GM12864 (cell line): ENCODE data around the gene SCN2B.

Source experiments
- DNase-seq: peaks from one replicate; pipeline ENCODE4 v3.0.0-alpha.2; 2011; ENCODE audit warnings: low read depth
- H3K4me3 ChIP-seq: 2 replicates; pipeline ENCODE4 v1.5.1; 2011; ENCODE audit warnings: mild to moderate bottlenecking, low read depth, low read length, control low read depth
- TF ChIP-seq, protein P1 (sequence below): IDR thresholded peaks from 2 replicates; pipeline ENCODE4 v1.5.1; 2011; ENCODE audit warnings: low read depth, mild to moderate bottlenecking, moderate library complexity, low read length, control low read depth, inconsistent platforms; ENCODE audit errors: missing control alignments

Gene SCN2B

DNA sequence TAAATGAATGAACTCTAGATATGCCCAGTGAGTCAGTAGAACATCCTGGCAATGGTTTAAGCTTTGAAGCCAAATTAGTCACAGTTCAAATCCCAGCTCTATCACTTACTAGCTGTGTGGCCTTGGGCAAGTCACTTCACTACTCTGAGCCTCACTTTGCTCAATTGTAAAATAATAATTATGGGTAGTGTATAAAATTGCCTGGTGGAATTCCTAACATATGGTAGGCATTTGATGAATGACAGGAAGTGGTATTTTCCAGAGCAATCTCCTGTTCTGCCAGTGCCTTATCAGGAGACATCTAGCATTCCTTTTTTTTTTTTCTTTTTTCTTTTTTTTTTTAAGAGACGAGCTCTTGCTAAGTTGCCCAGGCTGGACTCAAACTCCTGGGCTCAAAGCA, 36.9 kb downstream of the SCN2B start:
- no peak for DNase-seq
- H3K4me3 ChIP-seq = no peak overlapping the region
- TF ChIP-seq, protein P1, sequence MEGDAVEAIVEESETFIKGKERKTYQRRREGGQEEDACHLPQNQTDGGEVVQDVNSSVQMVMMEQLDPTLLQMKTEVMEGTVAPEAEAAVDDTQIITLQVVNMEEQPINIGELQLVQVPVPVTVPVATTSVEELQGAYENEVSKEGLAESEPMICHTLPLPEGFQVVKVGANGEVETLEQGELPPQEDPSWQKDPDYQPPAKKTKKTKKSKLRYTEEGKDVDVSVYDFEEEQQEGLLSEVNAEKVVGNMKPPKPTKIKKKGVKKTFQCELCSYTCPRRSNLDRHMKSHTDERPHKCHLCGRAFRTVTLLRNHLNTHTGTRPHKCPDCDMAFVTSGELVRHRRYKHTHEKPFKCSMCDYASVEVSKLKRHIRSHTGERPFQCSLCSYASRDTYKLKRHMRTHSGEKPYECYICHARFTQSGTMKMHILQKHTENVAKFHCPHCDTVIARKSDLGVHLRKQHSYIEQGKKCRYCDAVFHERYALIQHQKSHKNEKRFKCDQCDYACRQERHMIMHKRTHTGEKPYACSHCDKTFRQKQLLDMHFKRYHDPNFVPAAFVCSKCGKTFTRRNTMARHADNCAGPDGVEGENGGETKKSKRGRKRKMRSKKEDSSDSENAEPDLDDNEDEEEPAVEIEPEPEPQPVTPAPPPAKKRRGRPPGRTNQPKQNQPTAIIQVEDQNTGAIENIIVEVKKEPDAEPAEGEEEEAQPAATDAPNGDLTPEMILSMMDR = no peak

DNA sequence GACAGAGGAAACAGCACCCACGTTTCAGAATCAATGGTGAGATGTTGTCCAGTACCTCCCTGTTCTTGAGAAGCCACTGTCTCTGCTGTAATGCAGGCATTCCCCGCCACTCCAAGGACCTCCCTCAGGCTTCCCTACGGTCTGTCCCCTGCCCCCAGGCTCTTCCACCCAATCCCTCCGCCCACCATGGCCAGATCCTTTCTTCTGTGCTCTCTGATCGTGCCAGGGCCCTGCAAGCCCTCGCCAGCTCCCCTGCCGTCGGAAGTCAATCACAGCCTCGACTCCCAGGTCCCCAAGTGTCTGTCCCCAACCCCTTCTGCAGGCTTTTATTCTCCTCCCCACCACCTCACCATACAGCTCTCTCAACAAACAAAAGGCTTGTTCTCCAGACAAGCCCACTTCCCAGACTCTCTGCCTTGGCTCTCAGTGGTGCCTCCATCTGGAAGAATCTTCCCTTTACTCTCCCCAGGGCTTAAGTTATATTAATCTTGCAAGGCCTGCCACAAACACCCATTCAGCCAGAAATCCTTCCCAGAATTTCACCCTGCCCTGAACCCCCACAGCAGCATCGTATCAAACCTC, 37.5 kb downstream of the SCN2B start:
- TF ChIP-seq, protein P1 = no peak
- DNase-seq = no peak

DNA sequence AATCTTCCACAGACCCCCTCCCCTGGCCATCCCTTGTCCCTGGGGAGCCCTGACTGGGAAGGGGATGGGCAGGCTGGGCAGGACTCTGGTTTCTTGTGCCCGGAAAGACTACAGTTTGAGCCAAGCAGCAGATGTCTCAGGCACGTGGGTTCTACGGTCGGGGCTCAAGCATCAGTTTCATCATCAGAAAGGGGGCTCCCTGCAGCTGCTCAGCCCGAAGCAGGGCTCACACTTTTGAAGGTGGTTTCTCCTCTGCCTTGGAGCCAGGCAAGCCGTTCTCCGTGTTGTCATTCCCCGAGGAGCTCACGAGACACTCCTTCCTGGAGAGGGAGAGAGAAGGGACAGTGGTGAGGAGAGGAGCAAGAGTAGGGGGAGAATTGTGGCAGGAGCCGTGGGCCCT, 39.6 kb downstream of the SCN2B start:
- DNase-seq = no peak
- no peak overlapping the region for H3K4me3 ChIP-seq
- TF ChIP-seq, protein P1 = no peak

More for the DNA sequence above, 37.5 kb downstream of the SCN2B start:
- no peak overlapping the region for H3K4me3 ChIP-seq

DNA sequence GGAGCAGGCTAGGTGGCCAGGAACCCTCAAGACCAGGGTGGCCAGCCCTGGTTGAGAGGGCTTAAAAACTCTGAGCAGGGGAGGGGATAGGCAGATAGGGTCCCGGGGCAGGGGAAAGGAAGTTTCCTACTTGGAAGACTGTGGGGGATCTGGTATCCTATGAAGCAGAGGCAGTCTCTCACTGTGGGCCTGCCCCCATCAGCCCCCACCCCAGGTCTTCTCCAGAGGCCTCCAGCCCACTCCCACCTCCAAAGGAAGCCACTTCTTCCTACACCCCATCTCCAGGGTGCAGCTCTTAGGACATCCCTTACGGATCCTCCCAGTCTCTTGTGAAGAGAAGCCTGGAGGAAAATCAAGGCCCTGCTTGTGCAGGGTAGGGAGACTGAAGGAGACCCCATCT, 40.1 kb downstream of the SCN2B start:
- TF ChIP-seq, protein P1 = no peak
- no peak for DNase-seq

DNA sequence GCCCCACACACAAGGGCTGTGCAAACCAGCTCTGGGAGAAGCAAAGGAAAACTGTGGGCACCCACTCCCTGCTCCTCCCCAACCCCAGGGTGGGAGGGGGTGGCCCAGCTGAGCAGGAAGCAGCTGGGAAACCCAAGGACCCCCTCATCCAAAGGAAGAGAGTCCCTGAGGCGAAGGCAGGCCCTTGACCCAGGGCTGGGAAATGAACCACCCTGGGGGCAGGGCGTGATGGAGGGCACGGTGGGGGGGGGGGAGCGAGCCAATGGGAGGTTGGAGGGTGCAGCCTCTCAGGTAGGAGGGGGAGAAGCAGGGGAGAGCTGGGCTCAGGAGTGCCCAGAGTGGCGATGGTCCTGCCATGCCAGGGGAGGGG, 40.7 kb downstream of the SCN2B start:
- no peak overlapping the region for H3K4me3 ChIP-seq
- TF ChIP-seq, protein P1 = no peak
- DNase-seq = no peak

More for the DNA sequence above, 40.1 kb downstream of the SCN2B start:
- no peak overlapping the region for H3K4me3 ChIP-seq

DNA sequence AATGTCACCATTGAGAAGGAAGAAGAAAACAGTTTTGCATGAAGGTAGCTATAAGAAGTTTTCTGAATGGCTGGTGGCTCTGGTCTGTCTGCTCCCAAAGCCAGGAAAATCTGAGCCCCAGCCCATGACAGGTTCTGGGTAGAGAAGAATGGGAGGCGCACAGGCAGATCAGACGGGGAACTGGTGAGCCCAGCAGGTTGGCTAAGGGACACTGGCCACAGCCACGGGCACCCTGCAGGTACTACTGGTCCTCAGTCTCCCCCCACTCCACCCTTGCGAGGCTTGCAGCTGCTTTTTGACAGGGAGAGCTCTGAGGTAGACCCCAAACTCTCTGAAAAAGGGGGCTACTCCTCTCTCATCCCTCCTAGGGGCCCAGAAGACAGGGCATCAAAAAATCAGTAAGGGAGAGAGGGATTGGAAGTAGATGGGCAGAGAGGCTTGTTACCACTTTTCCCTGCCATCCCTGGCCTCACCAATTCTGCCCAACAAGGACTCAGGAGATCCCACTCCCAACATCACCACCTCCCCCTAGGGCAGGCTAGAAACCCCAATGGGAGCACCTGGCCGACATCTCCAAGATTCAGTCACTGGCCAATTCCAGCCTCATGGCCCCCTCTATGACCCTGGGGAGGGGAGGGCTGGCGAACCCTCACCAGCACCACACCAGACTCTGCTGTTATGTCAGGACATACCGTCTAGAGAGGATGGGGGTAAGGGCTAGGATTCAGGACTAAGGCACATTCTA, 41.2 kb downstream of the SCN2B start:
- DNase-seq = no peak
- no peak overlapping the region for H3K4me3 ChIP-seq
- TF ChIP-seq, protein P1 = no peak

DNA sequence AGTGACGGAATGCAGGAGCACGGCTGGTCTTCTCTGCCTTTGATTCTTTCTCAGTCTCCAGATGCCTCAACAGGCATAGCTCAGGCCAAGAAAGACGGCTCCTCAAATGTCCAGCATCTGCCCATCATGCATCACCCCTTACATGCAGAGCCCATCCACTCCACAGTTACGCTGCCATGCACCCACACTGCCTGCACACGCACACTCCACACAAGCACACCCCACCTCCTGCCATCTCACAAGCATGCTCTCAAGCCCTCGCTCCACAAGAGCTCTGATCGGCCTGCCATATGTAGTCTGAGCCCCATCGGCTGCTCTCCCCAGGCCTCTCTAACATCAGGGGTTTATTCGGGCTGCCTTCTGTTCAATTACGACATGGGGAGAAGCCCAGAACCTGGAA, 42.6 kb downstream of the SCN2B start:
- TF ChIP-seq, protein P1 = no peak
- DNase-seq = no peak
- no peak overlapping the region for H3K4me3 ChIP-seq
